Left colon (tissue), 2 donors: ENCODE measurements around the gene CAPZA1. TPM values are rescaled to one million over a fixed set of nuclear protein-coding genes. Genes with fewer than 3 reads are reported as not detected.
"Not testable (repeated sequence)": the region's sequence is repeated elsewhere in the genome, so short reads cannot be mapped to it uniquely, and the experiment has no call there.

Experiments
- ATAC-seq: fragments of 200-7000 bp; cut with Tn5 transposase; one replicate; pipeline ENCODE4 v1.9.1; 2020; ENCODE audit warnings: mild to moderate bottlenecking, moderate library complexity
- DNase-seq, 2 donors: peaks; one replicate each; pipeline ENCODE4 v3.0.0-alpha.2; 2020
- intact Hi-C, 2 donors: fragments of 100-400 bp; cut with DNase I in 1 of 2; cut with micrococcal nuclease in 1 of 2; formaldehyde crosslinking; loops; one replicate each; pipeline versions ENCODE4 v1.11.2 to v1.14.0; 2022; cut with DNase I, micrococcal nuclease
- total RNA-seq, 2 donors: library from RNA; stranded (reverse); fragmentation: NEBNext Ultra II Directional; extraction: Animal tissue kit (Norgen Biotek cat#: 25700); gene quantifications; one replicate each; pipeline ENCODE4 v1.2.1, GENCODE V29; 2021
- donor health status: DM: no; HTN: no; CAD: no.
- donor health status: DM: yes; HTN: yes; CAD: no.

The CAPZA1 gene
- total RNA-seq, 2 donors from 2014 or later, result 161 to 162 TPM

- not testable (repeated sequence) for ATAC-seq, DNase-seq
- intact Hi-C loops, result loop anchor here in 1 of 2 donors (10.0 kb wide), 1 partner anchor 50 kb away; the partner anchor contains the start of gene MOV10
Measured at GRCh38 chr1:112624493-112624892, 4.9 kb downstream of the CAPZA1 start.

- intact Hi-C loops, result loop anchor here in 1 of 2 donors (10.0 kb wide), 1 partner anchor 49 kb away; the partner anchor contains the start of gene MOV10
- ATAC-seq, result peak; percentile 15
- DNase-seq, result no peak
Measured at GRCh38 chr1:112625696-112626095, 6.1 kb downstream of the CAPZA1 start.

- intact Hi-C loops, result loop anchor here in 1 of 2 donors (10.0 kb wide), 1 partner anchor 49 kb away; the partner anchor contains the start of gene MOV10
- no peak for ATAC-seq
- DNase-seq, result no peak
Measured at GRCh38 chr1:112626193-112626592, 6.6 kb downstream of the CAPZA1 start.

GRCh38 chr1:112626887-112627286 lies 7.3 kb downstream of the CAPZA1 start:
- no peak for ATAC-seq
- no peak for DNase-seq
- intact Hi-C loops, result loop anchor here in 1 of 2 donors (10.0 kb wide), 1 partner anchor 48 kb away; the partner anchor contains the start of gene MOV10

GRCh38 chr1:112628516-112628915 lies 8.9 kb downstream of the CAPZA1 start:
- no peak for ATAC-seq
- DNase-seq, result no peak
- intact Hi-C loops, result loop anchor here in 1 of 2 donors (10.0 kb wide), 1 partner anchor 46 kb away; the partner anchor contains the start of gene MOV10

GRCh38 chr1:112629256-112629655 lies 9.6 kb downstream of the CAPZA1 start:
- DNase-seq, result no peak
- no peak for ATAC-seq
- intact Hi-C loops, result loop anchor here in 1 of 2 donors (10.0 kb wide), 1 partner anchor 46 kb away; the partner anchor contains the start of gene MOV10

GRCh38 chr1:112633628-112634027 lies 14.0 kb downstream of the CAPZA1 start:
- no peak for ATAC-seq
- DNase-seq, result no peak
- intact Hi-C loops, result no loop called here

GRCh38 chr1:112634367-112634766 lies 14.7 kb downstream of the CAPZA1 start:
- no peak for DNase-seq
- ATAC-seq, result no peak
- intact Hi-C loops, result no loop called here

GRCh38 chr1:112636056-112636455 lies 16.4 kb downstream of the CAPZA1 start:
- ATAC-seq (no peak), DNase-seq (no peak)
- intact Hi-C loops, result no loop called here

- ATAC-seq (peak; percentile 93), DNase-seq (no peak)
- intact Hi-C loops, result no loop called here
Measured at GRCh38 chr1:112636597-112637253, 17.1 kb downstream of the CAPZA1 start.

GRCh38 chr1:112637254-112638109 lies 17.9 kb downstream of the CAPZA1 start:
- ATAC-seq, result no peak
- no peak for DNase-seq
- intact Hi-C loops, result no loop called here

GRCh38 chr1:112638110-112638428 lies 18.4 kb downstream of the CAPZA1 start:
- DNase-seq (no peak), ATAC-seq (peak; percentile 15)
- intact Hi-C loops, result no loop called here

GRCh38 chr1:112640437-112640836 lies 20.8 kb downstream of the CAPZA1 start:
- ATAC-seq, intact Hi-C loops, DNase-seq: not testable (repeated sequence)

GRCh38 chr1:112643080-112643479 lies 23.4 kb downstream of the CAPZA1 start:
- intact Hi-C loops, result no loop called here
- DNase-seq, result no peak
- no peak for ATAC-seq

- no peak for ATAC-seq
- DNase-seq, result no peak
- intact Hi-C loops, result no loop called here
Measured at GRCh38 chr1:112646225-112646624, 26.6 kb downstream of the CAPZA1 start.

- no peak for DNase-seq
- ATAC-seq, result no peak
- intact Hi-C loops, result no loop called here
Measured at GRCh38 chr1:112651205-112651604, 31.6 kb downstream of the CAPZA1 start.

GRCh38 chr1:112665857-112666256 lies 46.2 kb downstream of the CAPZA1 start:
- intact Hi-C loops, result no loop called here
- no peak for DNase-seq
- no peak for ATAC-seq

GRCh38 chr1:112666946-112667345 lies 47.3 kb downstream of the CAPZA1 start:
- ATAC-seq (no peak), DNase-seq (no peak)
- intact Hi-C loops, result no loop called here

- intact Hi-C loops, result loop anchor here in 1 of 2 donors (10.0 kb wide), 1 partner anchor 47 kb away; no protein-coding TSS in a partner anchor
Measured at GRCh38 chr1:112672009-112672408, 52.4 kb downstream of the CAPZA1 start.

GRCh38 chr1:112672842-112673241 lies 53.2 kb downstream of the CAPZA1 start:
- no peak for ATAC-seq
- intact Hi-C loops, result loop anchor here in 1 of 2 donors (10.0 kb wide), 1 partner anchor 48 kb away; no protein-coding TSS in a partner anchor
- no peak for DNase-seq

More at GRCh38 chr1:112672009-112672408, 52.4 kb downstream of the CAPZA1 start:
- DNase-seq (no peak), ATAC-seq (no peak)
